HepG2 (cell line): ENCODE data around the gene TRMT2A. TPM values are rescaled to one million over a fixed set of nuclear protein-coding genes. Genes with fewer than 3 reads are reported as not detected.

Experiments used
- ADNP ChIP-seq: sonication (generic); formaldehyde crosslinking; IDR thresholded peaks from 2 replicates; pipeline ENCODE4 v1.4.0; 2020; ENCODE audit warnings: missing genetic modification reagents
- AGO1 ChIP-seq: fragments of 200-400 bp; formaldehyde crosslinking; IDR thresholded peaks from 2 replicates; pipeline ENCODE4 v1.6.1; 2017; ENCODE audit warnings: mild to moderate bottlenecking, low read depth, low read length, moderate library complexity; ENCODE audit not compliant: poor library complexity, severe bottlenecking
- ATF1 ChIP-seq: IDR thresholded peaks from 2 replicates; pipeline ENCODE4 v1.6.1; 2016; ENCODE audit warnings: mild to moderate bottlenecking, control low read depth
- CBX1 ChIP-seq: IDR thresholded peaks from one replicate; pipeline ENCODE4 v1.6.1; 2016; ENCODE audit warnings: antibody characterized with exemption, low read depth
- ETV6 ChIP-seq: sonication (generic); formaldehyde crosslinking; conservative IDR thresholded peaks from 2 replicates; pipeline ENCODE4 v1.4.0; 2020; ENCODE audit warnings: missing genetic modification reagents
- FOXO1 ChIP-seq: sonication (generic); formaldehyde crosslinking; IDR thresholded peaks from 2 replicates; pipeline ENCODE4 v1.4.0; 2020; ENCODE audit warnings: missing genetic modification reagents
- GATA4 ChIP-seq: sonication (generic); IDR thresholded peaks from 2 replicates; pipeline ENCODE4 v1.6.1; 2016; ENCODE audit warnings: antibody characterized with exemption, low read depth, borderline replicate concordance
- HNRNPLL ChIP-seq: fragments of 200-400 bp; formaldehyde crosslinking; IDR thresholded peaks from 2 replicates; pipeline ENCODE4 v1.6.1; 2017; ENCODE audit warnings: mild to moderate bottlenecking, low read depth, low read length; ENCODE audit not compliant: poor library complexity, severe bottlenecking
- KLF12 ChIP-seq: sonication (generic); formaldehyde crosslinking; IDR thresholded peaks from 2 replicates; pipeline ENCODE4 v1.4.0; 2020; ENCODE audit warnings: missing genetic modification reagents, borderline replicate concordance
- MIXL1 ChIP-seq: IDR thresholded peaks from 2 replicates; pipeline ENCODE4 v1.6.1; 2016
- NCOA2 ChIP-seq: sonication (generic); formaldehyde crosslinking; IDR thresholded peaks from 2 replicates; pipeline ENCODE4 v1.8.0; 2022; ENCODE audit warnings: inconsistent platforms
- NCOR1 ChIP-seq: fragments of 200-600 bp; sonication (generic); IDR thresholded peaks from 2 replicates; pipeline ENCODE4 v1.7.0; 2017; ENCODE audit warnings: antibody characterized with exemption, low read length, borderline replicate concordance
- SAP130 ChIP-seq: IDR thresholded peaks from 2 replicates; pipeline ENCODE4 v1.6.1; 2016; ENCODE audit warnings: low read depth
- YEATS2 ChIP-seq: sonication (generic); formaldehyde crosslinking; IDR thresholded peaks from 2 replicates; pipeline ENCODE4 v1.4.0; 2020; ENCODE audit warnings: missing genetic modification reagents, borderline replicate concordance
- ZMAT3 ChIP-seq: sonication (generic); formaldehyde crosslinking; conservative IDR thresholded peaks from 2 replicates; pipeline ENCODE4 v1.7.0; 2021; ENCODE audit warnings: missing genetic modification reagents
- ZNF124 ChIP-seq: sonication (generic); formaldehyde crosslinking; IDR thresholded peaks from 2 replicates; pipeline ENCODE4 v1.4.0; 2020; ENCODE audit warnings: missing genetic modification reagents
- ZNF251 ChIP-seq: sonication (generic); formaldehyde crosslinking; IDR thresholded peaks from 2 replicates; pipeline ENCODE4 v1.9.0; 2021; ENCODE audit warnings: mild to moderate bottlenecking, missing genetic modification reagents
- ZNF343 ChIP-seq: sonication (generic); formaldehyde crosslinking; IDR thresholded peaks from 2 replicates; pipeline ENCODE4 v1.4.0; 2020; ENCODE audit warnings: mild to moderate bottlenecking, missing genetic modification reagents
- ZNF558 ChIP-seq: sonication (generic); formaldehyde crosslinking; IDR thresholded peaks from 2 replicates; pipeline ENCODE4 v1.9.0; 2022; ENCODE audit warnings: mild to moderate bottlenecking, missing genetic modification reagents, borderline replicate concordance
- ZSCAN9 ChIP-seq: IDR thresholded peaks from 2 replicates; pipeline ENCODE4 v1.6.1; 2016; ENCODE audit warnings: borderline replicate concordance
- polyA plus RNA-seq, 8 experiments: library from polyadenylated mRNA; depleted of rRNA in 3 of 8; stranded (reverse) in 7 of 8; unstranded in 1 of 8; fragments of >200 nt; fragmentation: Illumina TruSeq in 4 of 8; extraction: Trizol in 4 of 8; gene quantifications; 2 replicates each; pipeline versions ENCODE4 v1.2.1 to v1.2.3, GENCODE V29; 2011 to 2016; ENCODE audit warnings: low read depth in 4 of 8, missing spikeins in 1 of 8, mixed read lengths in 1 of 8; ENCODE audit not compliant: insufficient read depth in 1 of 8
- total RNA-seq, 5 experiments: library from RNA; depleted of rRNA; stranded (reverse); fragments of >200 nt; fragmentation: Illumina TruSeq; extraction: Trizol; gene quantifications; 2 replicates each; pipeline ENCODE4 v1.2.3, GENCODE V29; 2016; ENCODE audit warnings: low read depth in 1 of 5
- TF ChIP-seq, protein P1 (sequence below): sonication (generic); formaldehyde crosslinking; IDR thresholded peaks from 2 replicates; pipeline ENCODE4; 2020; ENCODE audit warnings: missing genetic modification reagents, mild to moderate bottlenecking, borderline replicate concordance
- TF ChIP-seq, protein P2 (sequence below): sonication (generic); formaldehyde crosslinking; IDR thresholded peaks from 2 replicates; pipeline ENCODE4 v1.4.0; 2020; ENCODE audit warnings: missing genetic modification reagents
- TF ChIP-seq, protein P3 (sequence below): sonication (generic); formaldehyde crosslinking; IDR thresholded peaks from 2 replicates; pipeline ENCODE4 v1.9.0; 2021; ENCODE audit warnings: missing genetic modification reagents, borderline replicate concordance
- TF ChIP-seq, protein P4 (sequence below): sonication (generic); formaldehyde crosslinking; IDR thresholded peaks from 2 replicates; pipeline ENCODE4 v1.8.1; 2023; ENCODE audit warnings: mild to moderate bottlenecking, moderate library complexity, missing genetic modification reagents

TRMT2A gene
- total and polyA plus RNA-seq, 2 of the 13 experiments (the other 11 are each of a cell fraction or from before 2014, with no cell fraction given): 24.0 to 30.3 TPM

DNA sequence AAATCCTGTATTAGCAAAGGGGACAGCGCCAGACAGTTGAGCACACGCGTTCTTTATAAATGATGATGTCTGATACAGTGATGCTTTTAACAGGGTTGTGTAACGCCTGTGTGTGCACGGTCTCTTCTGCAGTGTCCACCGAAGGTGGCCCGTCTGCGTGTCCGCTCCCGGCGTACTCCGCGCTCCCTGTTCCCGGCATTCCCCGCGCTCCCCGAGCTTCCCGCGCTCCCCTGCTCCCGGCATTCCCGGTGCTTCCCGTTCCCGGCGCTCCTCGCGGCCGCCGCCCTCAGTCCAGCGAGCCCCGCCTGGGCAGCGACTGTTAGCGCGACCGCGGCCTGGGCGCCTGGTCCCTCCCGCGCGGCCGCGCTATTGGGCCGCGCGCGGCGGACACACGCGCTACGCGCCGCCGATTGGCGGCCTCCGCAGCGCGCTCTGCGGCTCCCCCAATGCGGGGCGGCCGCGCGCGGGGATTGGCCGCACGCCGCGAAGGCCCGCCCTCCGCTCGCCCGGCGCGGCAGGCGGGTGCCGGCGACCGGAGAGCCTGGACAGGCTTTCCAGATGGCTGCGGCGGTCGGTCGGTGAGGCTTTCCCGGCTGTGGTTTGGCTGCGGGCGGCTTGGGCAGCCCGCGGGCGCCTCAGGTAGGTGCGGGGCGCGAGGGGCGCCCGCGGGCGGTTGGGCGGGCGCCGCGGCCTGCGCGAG lies 37.1 kb downstream of the TRMT2A start, which contains the start of gene DGCR8 (continued):
- TF ChIP-seq HNRNPLL (peak; percentile 92), GATA4 (no peak), ZNF124 (CRISPR knock-in tag) (peak; percentile 91), KLF12 (CRISPR knock-in tag) (no peak), NCOA2 (CRISPR knock-in tag) (peak; percentile 77), ZNF343 (CRISPR knock-in tag) (peak; percentile 76; the same call in 1 of the 2 replicates), SAP130 (CRISPR knock-in tag) (peak; percentile 90), CBX1 (peak; percentile 70), ZMAT3 (CRISPR knock-in tag) (peak; percentile 89), ZNF558 (CRISPR knock-in tag) (peak; percentile 40; the same call in 1 of the 2 replicates), ATF1 (CRISPR knock-in tag) (no peak), ZNF251 (CRISPR knock-in tag) (no peak), ZSCAN9 (CRISPR knock-in tag) (peak; percentile 83), ADNP (no peak), NCOR1 (no peak), MIXL1 (CRISPR knock-in tag) (0 out of 2 replicates have a peak, but pooled peaks have one; percentile 31), AGO1 (no peak), FOXO1 (CRISPR knock-in tag) (peak; percentile 67), ETV6 (CRISPR knock-in tag) (peak; percentile 71; the same call in 1 of the 2 replicates), YEATS2 (CRISPR knock-in tag) (peak; percentile 99)
- TF ChIP-seq, protein P1, sequence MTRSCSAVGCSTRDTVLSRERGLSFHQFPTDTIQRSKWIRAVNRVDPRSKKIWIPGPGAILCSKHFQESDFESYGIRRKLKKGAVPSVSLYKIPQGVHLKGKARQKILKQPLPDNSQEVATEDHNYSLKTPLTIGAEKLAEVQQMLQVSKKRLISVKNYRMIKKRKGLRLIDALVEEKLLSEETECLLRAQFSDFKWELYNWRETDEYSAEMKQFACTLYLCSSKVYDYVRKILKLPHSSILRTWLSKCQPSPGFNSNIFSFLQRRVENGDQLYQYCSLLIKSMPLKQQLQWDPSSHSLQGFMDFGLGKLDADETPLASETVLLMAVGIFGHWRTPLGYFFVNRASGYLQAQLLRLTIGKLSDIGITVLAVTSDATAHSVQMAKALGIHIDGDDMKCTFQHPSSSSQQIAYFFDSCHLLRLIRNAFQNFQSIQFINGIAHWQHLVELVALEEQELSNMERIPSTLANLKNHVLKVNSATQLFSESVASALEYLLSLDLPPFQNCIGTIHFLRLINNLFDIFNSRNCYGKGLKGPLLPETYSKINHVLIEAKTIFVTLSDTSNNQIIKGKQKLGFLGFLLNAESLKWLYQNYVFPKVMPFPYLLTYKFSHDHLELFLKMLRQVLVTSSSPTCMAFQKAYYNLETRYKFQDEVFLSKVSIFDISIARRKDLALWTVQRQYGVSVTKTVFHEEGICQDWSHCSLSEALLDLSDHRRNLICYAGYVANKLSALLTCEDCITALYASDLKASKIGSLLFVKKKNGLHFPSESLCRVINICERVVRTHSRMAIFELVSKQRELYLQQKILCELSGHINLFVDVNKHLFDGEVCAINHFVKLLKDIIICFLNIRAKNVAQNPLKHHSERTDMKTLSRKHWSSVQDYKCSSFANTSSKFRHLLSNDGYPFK (CRISPR knock-in tag): peak; percentile 62; the same call in 1 of the 2 replicates
- TF ChIP-seq, protein P2, sequence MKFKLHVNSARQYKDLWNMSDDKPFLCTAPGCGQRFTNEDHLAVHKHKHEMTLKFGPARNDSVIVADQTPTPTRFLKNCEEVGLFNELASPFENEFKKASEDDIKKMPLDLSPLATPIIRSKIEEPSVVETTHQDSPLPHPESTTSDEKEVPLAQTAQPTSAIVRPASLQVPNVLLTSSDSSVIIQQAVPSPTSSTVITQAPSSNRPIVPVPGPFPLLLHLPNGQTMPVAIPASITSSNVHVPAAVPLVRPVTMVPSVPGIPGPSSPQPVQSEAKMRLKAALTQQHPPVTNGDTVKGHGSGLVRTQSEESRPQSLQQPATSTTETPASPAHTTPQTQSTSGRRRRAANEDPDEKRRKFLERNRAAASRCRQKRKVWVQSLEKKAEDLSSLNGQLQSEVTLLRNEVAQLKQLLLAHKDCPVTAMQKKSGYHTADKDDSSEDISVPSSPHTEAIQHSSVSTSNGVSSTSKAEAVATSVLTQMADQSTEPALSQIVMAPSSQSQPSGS (CRISPR knock-in tag): peak; percentile 86
- TF ChIP-seq, protein P3, sequence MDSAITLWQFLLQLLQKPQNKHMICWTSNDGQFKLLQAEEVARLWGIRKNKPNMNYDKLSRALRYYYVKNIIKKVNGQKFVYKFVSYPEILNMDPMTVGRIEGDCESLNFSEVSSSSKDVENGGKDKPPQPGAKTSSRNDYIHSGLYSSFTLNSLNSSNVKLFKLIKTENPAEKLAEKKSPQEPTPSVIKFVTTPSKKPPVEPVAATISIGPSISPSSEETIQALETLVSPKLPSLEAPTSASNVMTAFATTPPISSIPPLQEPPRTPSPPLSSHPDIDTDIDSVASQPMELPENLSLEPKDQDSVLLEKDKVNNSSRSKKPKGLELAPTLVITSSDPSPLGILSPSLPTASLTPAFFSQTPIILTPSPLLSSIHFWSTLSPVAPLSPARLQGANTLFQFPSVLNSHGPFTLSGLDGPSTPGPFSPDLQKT (CRISPR knock-in tag): 0 out of 2 replicates have a peak, but pooled peaks have one; percentile 84
- TF ChIP-seq, protein P4, sequence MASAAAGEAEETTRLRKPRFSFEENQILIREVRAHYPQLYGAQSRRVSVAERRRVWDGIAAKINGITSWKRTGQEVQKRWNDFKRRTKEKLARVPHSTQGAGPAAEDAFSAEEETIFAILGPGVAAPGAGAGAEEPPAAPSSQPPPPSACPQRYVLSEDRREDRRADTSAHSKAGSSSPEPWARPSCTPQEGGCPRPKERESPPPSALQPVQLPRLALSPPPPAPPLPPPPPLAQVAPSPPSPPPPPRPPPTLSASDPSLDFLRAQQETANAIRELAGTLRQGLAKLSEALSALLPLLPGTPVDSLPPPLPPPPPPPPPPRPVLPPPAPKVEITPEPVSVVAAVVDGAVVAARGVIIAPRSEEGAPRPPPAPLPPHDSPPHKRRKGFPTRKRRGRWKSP (CRISPR knock-in tag): peak; percentile 71; the same call in 1 of the 2 replicates
